Fibroblast of pulmonary artery (primary cell): ENCODE data around the gene NF2.

Experiments
- DNase-seq: peaks from one replicate; pipeline ENCODE4 v3.0.0-alpha.2; 2010; ENCODE audit warnings: low read depth
- H3K4me3 ChIP-seq: replicated peaks from 2 replicates; pipeline ENCODE4 v1.5.1; 2011; ENCODE audit warnings: low read depth, mild to moderate bottlenecking, control low read depth, low read length, moderate library complexity
- CTCF ChIP-seq: IDR thresholded peaks from 2 replicates; pipeline ENCODE4 v1.5.1; 2011; ENCODE audit warnings: mild to moderate bottlenecking, control low read depth, low read length, inconsistent platforms; ENCODE audit errors: missing control alignments

The NF2 gene

GRCh38 chr22:29668673-29669072, 65.2 kb downstream of the NF2 start:
- TF ChIP-seq CTCF: no peak
- no peak for DNase-seq
- no peak overlapping the region for H3K4me3 ChIP-seq

- DNase-seq: no peak
- H3K4me3 ChIP-seq: no peak overlapping the region
- TF ChIP-seq CTCF: no peak
Measured at GRCh38 chr22:29670626-29671025, 67.2 kb downstream of the NF2 start.

- no peak for TF ChIP-seq CTCF
Measured at GRCh38 chr22:29673361-29674066, 70.1 kb downstream of the NF2 start.

GRCh38 chr22:29674121-29674520, 70.7 kb downstream of the NF2 start:
- no peak for DNase-seq
- TF ChIP-seq CTCF: no peak
- H3K4me3 ChIP-seq: no peak overlapping the region

More at GRCh38 chr22:29673361-29674066, 70.1 kb downstream of the NF2 start:
- no peak overlapping the region for H3K4me3 ChIP-seq
- DNase-seq: no peak

GRCh38 chr22:29679316-29679715, 75.9 kb downstream of the NF2 start:
- TF ChIP-seq CTCF: no peak
- H3K4me3 ChIP-seq: no peak overlapping the region
- no peak for DNase-seq

DNA sequence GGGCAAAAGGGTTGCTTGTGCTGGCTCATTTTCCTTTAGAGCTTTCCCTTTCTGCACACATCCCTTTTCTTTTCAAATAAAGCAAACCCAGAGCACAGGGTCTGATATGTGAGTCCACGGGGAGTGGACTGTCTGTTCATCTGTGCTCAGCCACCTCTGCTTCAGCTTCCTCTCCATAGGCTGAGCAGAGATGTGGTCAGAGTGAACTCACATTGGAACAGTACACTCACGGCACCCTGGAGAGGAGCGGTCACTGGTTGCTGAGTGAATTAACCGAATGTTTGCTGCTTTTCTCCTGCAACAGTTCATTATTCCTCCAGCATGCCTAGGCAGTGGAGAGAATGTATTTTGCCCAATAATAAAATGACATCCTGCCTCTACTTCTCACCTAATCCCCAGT, 80.1 kb downstream of the NF2 start:
- no peak for TF ChIP-seq CTCF
- DNase-seq: no peak
- no peak overlapping the region for H3K4me3 ChIP-seq

DNA sequence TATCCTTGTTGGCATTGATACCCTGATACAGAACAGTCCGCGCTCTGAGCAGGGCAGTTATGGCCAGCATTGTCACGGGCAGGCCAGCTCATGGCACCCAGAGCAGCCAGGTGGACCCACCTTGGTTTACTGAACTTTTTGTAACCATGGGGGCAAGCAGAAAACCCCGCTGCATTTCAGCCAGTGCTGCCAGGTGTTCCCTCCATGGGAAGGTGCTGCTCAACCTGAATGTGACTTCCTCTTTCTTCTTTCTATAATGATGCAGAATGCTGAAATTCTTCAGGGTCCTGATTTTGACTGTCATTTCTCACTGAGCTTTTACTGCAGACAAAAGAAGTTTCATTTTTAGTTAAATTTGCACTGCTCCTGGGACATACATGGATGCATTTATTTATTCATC, 80.8 kb downstream of the NF2 start:
- TF ChIP-seq CTCF: no peak
- H3K4me3 ChIP-seq: no peak overlapping the region
- DNase-seq: no peak
